ENCODE data around the gene LGR6.
"Not testable (repeated sequence)": the region's sequence is repeated elsewhere in the genome, so short reads cannot be mapped to it uniquely, and the experiment has no call there.

The LGR6 gene

GRCh38 chr1:202349206-202349928 lies 155.8 kb downstream of the LGR6 start:
- DNase-seq, result peak in 1 of 5 experiments; percentile 35

- no peak for DNase-seq
Measured at GRCh38 chr1:202351725-202352124, 158.1 kb downstream of the LGR6 start.

- not testable (repeated sequence) for DNase-seq
Measured at GRCh38 chr1:202352583-202353197, 159.1 kb downstream of the LGR6 start.

- DNase-seq, result no peak
Measured at GRCh38 chr1:202355944-202356553, 162.4 kb downstream of the LGR6 start.

GRCh38 chr1:202357506-202357905 lies 163.9 kb downstream of the LGR6 start:
- DNase-seq, result no peak

GRCh38 chr1:202361224-202361623 lies 167.6 kb downstream of the LGR6 start:
- DNase-seq, result no peak

GRCh38 chr1:202361701-202362100 lies 168.1 kb downstream of the LGR6 start:
- no peak for DNase-seq

GRCh38 chr1:202362212-202362611 lies 168.6 kb downstream of the LGR6 start:
- DNase-seq, result no peak

GRCh38 chr1:202365092-202365815 lies 171.7 kb downstream of the LGR6 start:
- DNase-seq, result no peak

GRCh38 chr1:202367271-202367670 lies 173.7 kb downstream of the LGR6 start:
- no peak for DNase-seq

Data from T-helper 2 cell (primary cell).